GM12878 (cell line): Measurements from ENCODE around the gene FBRSL1. TPM values are rescaled to one million over a fixed set of nuclear protein-coding genes. Genes with fewer than 3 reads are reported as not detected.

Experiments used
- ATAC-seq: fragments of 200-7000 bp; cut with Tn5 transposase; 3 replicates; pipeline ENCODE4 v1.9.1; 2020; ENCODE audit warnings: mild to moderate bottlenecking, moderate library complexity
- BruUV-seq: library from RNA; stranded (reverse); fragments of 400-500 nt; replicated peaks from 2 replicates; lab custom pipeline; 2021; lab: Mats Ljungman, UMichigan
- CTCF ChIA-PET: fragments of 300-600 bp; sonication (Branson Sonifier 250); formaldehyde crosslinking; extraction: SDS; loops from one replicate; lab custom pipeline; 2021; ENCODE audit warnings: inconsistent platforms; lab: Yijun Ruan, JAX
- POLR2A ChIA-PET: fragments of 350-600 bp; formaldehyde crosslinking; extraction: SDS; loops from one replicate; lab custom pipeline; 2021; ENCODE audit warnings: inconsistent platforms; lab: Charles Lee
- RAD21 ChIA-PET: fragments of 300-600 bp; sonication (Branson Sonifier 250); formaldehyde crosslinking; loops from one replicate; lab custom pipeline; 2023; ENCODE audit warnings: antibody characterized with exemption; ENCODE audit not compliant: unreplicated experiment; lab: Charles Lee
- SMC1A ChIA-PET: fragments of 300-600 bp; sonication (Branson Sonifier 250); formaldehyde crosslinking; loops from one replicate; lab custom pipeline; 2023; ENCODE audit not compliant: unreplicated experiment, uncharacterized antibody; lab: Charles Lee
- DNase-seq: peaks from one replicate; pipeline ENCODE4 v3.0.0-alpha.2; 2011; ENCODE audit warnings: low read depth, low spot score
- FAIRE-seq: peaks from 3 replicates; lab custom pipeline; 2011; peaks lifted over from hg19 to GRCh38; lab: Jason Lieb, UNC
- H2AFZ ChIP-seq: 2 replicates; pipeline ENCODE4 v1.6.0; 2011; ENCODE audit warnings: low read depth, low read length, control low read depth; ENCODE audit not compliant: control insufficient read depth
- H3K27ac ChIP-seq: 2 replicates; pipeline ENCODE4 v1.5.1; 2011; ENCODE audit warnings: control low read depth; ENCODE audit not compliant: control insufficient read depth, insufficient read depth
- H3K27me3 ChIP-seq, 2 experiments: replicated peaks in 1 of 2; 2 replicates each; pipeline versions ENCODE4 v1.6.0 to v1.6.1; 2011; ENCODE audit warnings: low read length in 1 of 2; ENCODE audit not compliant: control insufficient read depth in 2 of 2, insufficient read depth in 2 of 2
- H3K36me3 ChIP-seq, 2 experiments: 2 replicates each; pipeline ENCODE4 v1.5.1; 2011; ENCODE audit warnings: low read length in 1 of 2; ENCODE audit not compliant: control insufficient read depth in 2 of 2, insufficient read depth in 2 of 2
- H3K4me1 ChIP-seq: 2 replicates; pipeline ENCODE4 v1.6.1; 2011; ENCODE audit warnings: mild to moderate bottlenecking, low read length, moderate library complexity, mixed read lengths; ENCODE audit not compliant: control insufficient read depth, insufficient read depth
- H3K4me2 ChIP-seq: 2 replicates; pipeline ENCODE4 v1.6.0; 2011; ENCODE audit warnings: control low read depth; ENCODE audit not compliant: control insufficient read depth, insufficient read depth
- H3K4me3 ChIP-seq: fragments of 200-600 bp; sonication (generic); 2 replicates; pipeline ENCODE4 v1.5.1; 2016
- H3K79me2 ChIP-seq: 2 replicates; pipeline ENCODE4 v1.6.0; 2011; ENCODE audit warnings: low read length; ENCODE audit not compliant: control insufficient read depth, insufficient read depth
- H3K9ac ChIP-seq: 2 replicates; pipeline ENCODE4 v1.8.0; 2011; ENCODE audit warnings: low read length, control low read depth, mixed read lengths; ENCODE audit not compliant: control insufficient read depth, insufficient read depth
- H3K9me3 ChIP-seq: replicated peaks from 3 replicates; pipeline ENCODE4 v1.5.1; 2011; ENCODE audit warnings: mild to moderate bottlenecking, low read length; ENCODE audit not compliant: control insufficient read depth, insufficient read depth
- H4K20me1 ChIP-seq: 2 replicates; pipeline ENCODE4 v1.6.0; 2011; ENCODE audit not compliant: control insufficient read depth, insufficient read depth
- BCL11A ChIP-seq: IDR thresholded peaks from 2 replicates; pipeline ENCODE4 v1.6.1; 2011; ENCODE audit warnings: low read depth, low read length
- JUND ChIP-seq: IDR thresholded peaks from 2 replicates; pipeline ENCODE4 v1.6.1; 2012; ENCODE audit warnings: low read depth, mild to moderate bottlenecking, low read length, improper control_type of control experiment, moderate library complexity
- NBN ChIP-seq: fragments of 450-650 bp; IDR thresholded peaks from 2 replicates; pipeline ENCODE4 v1.6.1; 2016
- RFX5 ChIP-seq: IDR thresholded peaks from 2 replicates; pipeline ENCODE4 v1.6.1; 2011; ENCODE audit warnings: low read depth, low read length, improper control_type of control experiment
- SMARCA5 ChIP-seq: fragments of 450-650 bp; IDR thresholded peaks from 2 replicates; pipeline ENCODE4 v1.6.1; 2017; ENCODE audit warnings: mild to moderate bottlenecking
- SMC3 ChIP-seq: IDR thresholded peaks from 2 replicates; pipeline ENCODE4 v1.6.1; 2011; ENCODE audit warnings: low read length, improper control_type of control experiment, borderline replicate concordance
- TAF1 ChIP-seq: IDR thresholded peaks from 2 replicates; pipeline ENCODE4 v1.6.1; 2011; ENCODE audit warnings: mild to moderate bottlenecking, low read depth, low read length, borderline replicate concordance
- WGBS: methylation state at CpG from one replicate; pipeline ENCODE4 v1.1.6; 2016; ENCODE audit warnings: low lambda C conversion rate; ENCODE audit not compliant: insufficient replicate concordance, insufficient coverage; ENCODE audit errors: missing lambda C conversion rate; 5-methylcytosine and 5-hydroxymethylcytosine counted together
- in situ Hi-C: fragments of 300-500 bp; cut with MboI; formaldehyde crosslinking; loops from 9 replicates; pipeline ENCODE4 v1.14.3; 2018; ENCODE audit warnings: mixed read lengths
- intact Hi-C: fragments of 100-400 bp; cut with micrococcal nuclease; formaldehyde crosslinking; loops from one replicate; pipeline ENCODE4 v1.14.2; 2022; ENCODE audit not compliant: unreplicated experiment
- polyA plus RNA-seq, 11 experiments: library from polyadenylated mRNA; depleted of rRNA in 4 of 11; unstranded in 6 of 11; stranded (reverse) in 5 of 11; fragments of >200 nt; fragmentation: Nextera tagmentation in 4 of 11; fragmentation: Illumina TruSeq in 1 of 11; extraction: Ambion mirVana in 4 of 11; extraction: Trizol in 1 of 11; gene quantifications; 1 replicate in 1 of 11; 2 replicates in 10 of 11; pipeline versions ENCODE4 v1.2.1 to v1.2.3, GENCODE V29; 2011 to 2016; ENCODE audit warnings: inconsistent platforms in 2 of 11, missing spikeins in 2 of 11, low read depth in 1 of 11
- total RNA-seq, 4 experiments: library from RNA; depleted of rRNA in 3 of 4; stranded (reverse); fragments of >200 nt in 3 of 4; fragmentation: Illumina TruSeq in 1 of 4; extraction: Trizol in 1 of 4; gene quantifications; 2 replicates each; pipeline versions ENCODE4 v1.2.1 to v1.2.3, GENCODE V29; 2013 to 2021
- TF ChIP-seq, protein P1 (sequence below): IDR thresholded peaks from 2 replicates; pipeline ENCODE4 v1.6.1; 2011; ENCODE audit warnings: borderline replicate concordance, low read depth, mild to moderate bottlenecking, moderate library complexity, low read length; ENCODE audit not compliant: insufficient read depth, poor library complexity, severe bottlenecking
- TF ChIP-seq, protein P2 (sequence below): IDR thresholded peaks from 2 replicates; pipeline ENCODE4 v1.6.1; 2011; ENCODE audit warnings: low read depth, low read length, improper control_type of control experiment, borderline replicate concordance
- TF ChIP-seq, protein P3 (sequence below): IDR thresholded peaks from 2 replicates; pipeline ENCODE4 v1.6.1; 2012; ENCODE audit warnings: low read depth, low read length, improper control_type of control experiment

Gene FBRSL1
- total and polyA plus RNA-seq, 10 of the 15 experiments (the other 5 are each of a cell fraction or from before 2014, with no cell fraction given), result 0.19 to 55.1 (median 4.1) TPM

DNA sequence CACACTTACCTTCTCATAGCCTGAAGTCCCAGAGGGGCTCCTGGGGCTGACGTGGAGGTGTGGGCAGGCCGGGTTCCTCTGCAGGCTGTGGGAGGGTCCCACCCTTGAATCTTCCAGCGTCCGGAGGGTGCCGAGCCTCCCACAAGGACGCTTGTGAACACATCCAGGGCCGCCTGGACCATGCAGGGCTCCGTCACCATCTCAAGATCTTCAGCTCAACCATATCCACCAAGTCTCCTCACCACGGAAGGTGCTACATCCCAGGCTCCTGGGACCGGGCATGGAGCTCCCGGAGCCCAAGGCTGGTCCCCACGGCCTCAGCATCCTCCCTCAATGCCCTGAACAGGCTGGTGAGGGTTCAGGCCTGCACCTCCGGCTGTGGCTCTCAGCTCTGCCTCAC, 10.7 kb upstream of the FBRSL1 start:
- Histone ChIP-seq H3K4me2 (no peak overlapping the region), H2AFZ (no peak overlapping the region), H3K27me3 (no peaks in the 10 kb centered on the region), H3K9me3 (no peaks in the 10 kb centered on the region), H4K20me1 (no peaks in the 10 kb centered on the region), H3K36me3 (no peaks in the 10 kb centered on the region)
- ChIA-PET POLR2A (no interaction called here), SMC1A (no interaction called here)
- no peak for DNase-seq
- intact Hi-C loops, result no loop called here
- no TSS peak for BruUV-seq
- FAIRE-seq, result no peak
- ATAC-seq, result no peak
- in situ Hi-C loops, result no loop called here
- TF ChIP-seq, protein P1, sequence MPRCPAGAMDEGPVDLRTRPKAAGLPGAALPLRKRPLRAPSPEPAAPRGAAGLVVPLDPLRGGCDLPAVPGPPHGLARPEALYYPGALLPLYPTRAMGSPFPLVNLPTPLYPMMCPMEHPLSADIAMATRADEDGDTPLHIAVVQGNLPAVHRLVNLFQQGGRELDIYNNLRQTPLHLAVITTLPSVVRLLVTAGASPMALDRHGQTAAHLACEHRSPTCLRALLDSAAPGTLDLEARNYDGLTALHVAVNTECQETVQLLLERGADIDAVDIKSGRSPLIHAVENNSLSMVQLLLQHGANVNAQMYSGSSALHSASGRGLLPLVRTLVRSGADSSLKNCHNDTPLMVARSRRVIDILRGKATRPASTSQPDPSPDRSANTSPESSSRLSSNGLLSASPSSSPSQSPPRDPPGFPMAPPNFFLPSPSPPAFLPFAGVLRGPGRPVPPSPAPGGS, result no peak
- TF ChIP-seq SMC3, result no peak
- no peak for TF ChIP-seq RFX5
- TF ChIP-seq, protein P2, sequence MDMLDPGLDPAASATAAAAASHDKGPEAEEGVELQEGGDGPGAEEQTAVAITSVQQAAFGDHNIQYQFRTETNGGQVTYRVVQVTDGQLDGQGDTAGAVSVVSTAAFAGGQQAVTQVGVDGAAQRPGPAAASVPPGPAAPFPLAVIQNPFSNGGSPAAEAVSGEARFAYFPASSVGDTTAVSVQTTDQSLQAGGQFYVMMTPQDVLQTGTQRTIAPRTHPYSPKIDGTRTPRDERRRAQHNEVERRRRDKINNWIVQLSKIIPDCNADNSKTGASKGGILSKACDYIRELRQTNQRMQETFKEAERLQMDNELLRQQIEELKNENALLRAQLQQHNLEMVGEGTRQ, result no peak
- TF ChIP-seq TAF1, result no peak
- TF ChIP-seq JUND, result no peak
- no peak for TF ChIP-seq BCL11A
- no peak for TF ChIP-seq SMARCA5
- no peak for TF ChIP-seq NBN
- TF ChIP-seq, protein P3, sequence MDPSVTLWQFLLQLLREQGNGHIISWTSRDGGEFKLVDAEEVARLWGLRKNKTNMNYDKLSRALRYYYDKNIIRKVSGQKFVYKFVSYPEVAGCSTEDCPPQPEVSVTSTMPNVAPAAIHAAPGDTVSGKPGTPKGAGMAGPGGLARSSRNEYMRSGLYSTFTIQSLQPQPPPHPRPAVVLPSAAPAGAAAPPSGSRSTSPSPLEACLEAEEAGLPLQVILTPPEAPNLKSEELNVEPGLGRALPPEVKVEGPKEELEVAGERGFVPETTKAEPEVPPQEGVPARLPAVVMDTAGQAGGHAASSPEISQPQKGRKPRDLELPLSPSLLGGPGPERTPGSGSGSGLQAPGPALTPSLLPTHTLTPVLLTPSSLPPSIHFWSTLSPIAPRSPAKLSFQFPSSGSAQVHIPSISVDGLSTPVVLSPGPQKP, result no peak
- TF ChIP-seq, all 136 proteins: peak for 0
- Histone ChIP-seq H3K9ac (no peak overlapping the region), H3K4me1 (peaks cover 8% of the 10 kb centered on the region), H3K79me2 (no peaks in the 10 kb centered on the region), H3K27ac (no peak overlapping the region), H3K4me3 (no peak overlapping the region)
- RAD21 ChIA-PET, result no interaction called here
- CTCF ChIA-PET, result interaction anchor here (1.5 kb wide), 1 partner anchor 10 kb away, joined by 4 read pairs; no protein-coding TSS in a partner anchor
- WGBS, result 51% methylated on average over 13 of the region's 13 CpGs
